Muscle layer of colon (tissue), 2 donors: ENCODE data around the gene CLEC11A.
"Not testable (repeated sequence)": the region's sequence is repeated elsewhere in the genome, so short reads cannot be mapped to it uniquely, and the experiment has no call there.

Source experiments
- H3K27ac ChIP-seq: one replicate; pipeline ENCODE4 v1.7.0; 2013; ENCODE audit warnings: low read depth, mild to moderate bottlenecking, low read length, moderate library complexity
- H3K27me3 ChIP-seq, 2 donors: one replicate each; pipeline ENCODE4 v1.7.0; 2013; ENCODE audit warnings: low read length in 2 of 2, mild to moderate bottlenecking in 2 of 2; ENCODE audit not compliant: insufficient read depth in 2 of 2, control insufficient read depth in 1 of 2
- H3K36me3 ChIP-seq: one replicate; pipeline ENCODE4 v1.7.0; 2013; ENCODE audit warnings: mild to moderate bottlenecking, low read length; ENCODE audit not compliant: insufficient read depth
- H3K4me1 ChIP-seq: one replicate; pipeline ENCODE4 v1.7.0; 2013; ENCODE audit warnings: mild to moderate bottlenecking, low read length; ENCODE audit not compliant: insufficient read depth
- H3K4me3 ChIP-seq, 2 donors: one replicate each; pipeline ENCODE4 v1.7.0; 2013; ENCODE audit warnings: low read length in 2 of 2, low read depth in 1 of 2, mild to moderate bottlenecking in 1 of 2, moderate library complexity in 1 of 2
- H3K9ac ChIP-seq: one replicate; pipeline ENCODE4 v1.7.0; 2013; ENCODE audit warnings: low read length
- H3K9me3 ChIP-seq: one replicate; pipeline ENCODE4 v1.7.0; 2013; ENCODE audit warnings: mild to moderate bottlenecking, low read length
- donor health status: abdominal sarcoma.
- donor health status: Adenocarcinoma of cecum.

The CLEC11A gene

DNA sequence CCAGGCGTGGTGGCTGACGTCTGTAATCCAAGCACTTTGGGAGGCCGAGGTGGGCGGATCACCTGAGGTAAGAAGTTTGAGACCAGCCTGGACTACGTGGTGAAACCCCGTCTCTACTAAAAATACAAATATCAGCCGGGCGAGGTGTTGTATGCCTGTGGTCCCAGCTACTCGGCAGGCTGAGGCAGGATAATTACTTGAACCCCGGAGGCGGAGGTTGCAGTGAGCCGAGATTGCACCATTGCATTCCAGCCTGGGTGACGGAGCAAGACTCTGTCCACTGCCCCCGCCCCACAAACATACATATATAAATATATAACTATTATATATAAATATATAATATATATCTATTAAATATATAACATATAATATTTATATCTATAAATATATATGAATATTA, 24.0 kb downstream of the CLEC11A start:
- H3K27me3 ChIP-seq, H3K27ac ChIP-seq, H3K36me3 ChIP-seq, H3K9me3 ChIP-seq, H3K4me1 ChIP-seq, H3K9ac ChIP-seq, H3K4me3 ChIP-seq: not testable (repeated sequence)

DNA sequence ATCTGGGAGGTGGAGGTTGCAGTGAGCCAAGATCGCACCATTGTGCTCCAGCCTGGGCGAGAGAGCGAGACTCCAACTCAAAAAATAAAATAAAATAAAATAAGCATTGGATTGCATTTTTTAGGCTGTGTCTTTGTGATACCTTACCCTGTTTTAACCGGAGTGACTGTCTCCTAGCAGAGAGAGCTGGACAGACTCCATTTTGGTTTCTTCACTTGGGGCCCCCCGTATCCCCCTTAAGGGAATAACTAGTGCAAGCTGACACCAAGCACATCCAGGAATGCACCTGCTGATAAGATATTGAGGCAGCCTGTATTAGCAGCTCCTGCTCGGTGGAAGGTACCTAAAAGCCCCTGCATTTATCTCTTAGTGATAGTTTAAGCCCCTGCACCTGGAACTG, 26.3 kb downstream of the CLEC11A start:
- Histone ChIP-seq H3K9me3 (no peaks in the 10 kb centered on the region), H3K36me3 (no peaks in the 10 kb centered on the region), H3K9ac (no peak overlapping the region), H3K4me1 (no peaks in the 10 kb centered on the region), H3K4me3 (no peak overlapping the region), H3K27ac (no peak overlapping the region), H3K27me3 (no peaks in the 10 kb centered on the region)

DNA sequence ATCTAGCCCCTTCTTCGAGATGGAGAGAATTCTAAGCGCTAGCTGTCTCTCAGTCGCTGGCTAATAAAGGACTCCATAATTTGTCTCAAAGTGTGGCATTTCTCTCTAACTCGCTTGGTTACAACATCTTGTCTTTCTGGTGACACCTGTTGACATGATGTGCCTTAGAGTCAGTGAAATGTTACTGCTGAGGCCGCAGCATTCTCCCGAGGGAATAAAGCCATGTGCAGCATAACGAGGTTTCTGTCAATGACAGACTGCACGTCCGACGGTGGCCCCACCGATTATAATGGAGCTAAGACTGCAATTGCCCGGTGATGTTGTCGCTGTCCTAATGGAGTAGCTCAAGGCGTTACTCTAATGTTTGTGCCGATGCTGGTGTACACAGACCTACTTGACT, 26.8 kb downstream of the CLEC11A start:
- Histone ChIP-seq H3K27me3 (no peaks in the 10 kb centered on the region), H3K36me3 (no peaks in the 10 kb centered on the region), H3K9ac (no peak overlapping the region), H3K4me3 (no peak overlapping the region), H3K9me3 (no peaks in the 10 kb centered on the region), H3K4me1 (no peaks in the 10 kb centered on the region), H3K27ac (no peak overlapping the region)

DNA sequence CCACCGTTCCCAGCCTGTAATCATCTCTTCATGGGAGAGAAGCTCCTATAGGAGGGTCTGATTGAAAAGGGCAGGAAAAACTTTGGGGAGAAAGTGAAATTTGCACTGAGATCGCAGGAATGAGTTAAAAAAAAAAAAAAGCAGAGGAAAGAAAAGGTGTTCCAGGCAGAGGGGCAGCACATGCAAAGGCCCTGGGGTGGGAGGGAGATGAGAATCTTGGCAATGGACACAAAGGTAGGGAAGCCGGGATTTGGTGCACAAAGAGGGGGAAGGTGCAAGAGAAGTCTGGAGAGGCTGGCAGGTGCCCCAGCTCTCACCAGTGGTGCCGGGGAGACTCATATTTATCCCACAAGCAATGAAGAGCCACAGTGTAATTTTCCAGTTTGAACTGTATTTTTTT, 30.7 kb downstream of the CLEC11A start:
- Histone ChIP-seq H3K27ac (no peak overlapping the region), H3K27me3 (no peaks in the 10 kb centered on the region), H3K9ac (no peak overlapping the region), H3K9me3 (no peaks in the 10 kb centered on the region), H3K4me1 (no peaks in the 10 kb centered on the region), H3K36me3 (no peaks in the 10 kb centered on the region), H3K4me3 (no peak overlapping the region)

DNA sequence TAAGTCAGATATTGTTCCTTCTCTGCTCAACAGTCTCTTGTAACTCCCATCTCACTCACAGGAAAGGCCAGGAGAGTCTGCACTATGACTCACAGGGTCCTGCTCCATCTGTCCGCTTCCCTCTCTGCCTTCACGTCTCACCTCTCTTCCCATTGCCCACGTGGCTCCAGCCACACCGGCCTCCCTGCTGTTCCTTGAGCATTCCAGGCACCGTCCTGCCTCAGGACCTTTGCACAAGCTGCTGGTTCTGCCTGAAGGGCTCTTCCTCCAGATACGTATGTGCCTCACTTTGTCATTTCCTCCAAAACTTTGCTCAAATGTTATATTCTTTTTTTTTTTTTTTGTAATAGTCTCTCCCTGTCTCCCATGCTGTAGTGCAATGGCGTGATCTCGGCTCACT, 33.1 kb downstream of the CLEC11A start:
- H3K9me3 ChIP-seq, H3K27ac ChIP-seq, H3K4me1 ChIP-seq, H3K36me3 ChIP-seq, H3K4me3 ChIP-seq, H3K9ac ChIP-seq, H3K27me3 ChIP-seq: not testable (repeated sequence)

DNA sequence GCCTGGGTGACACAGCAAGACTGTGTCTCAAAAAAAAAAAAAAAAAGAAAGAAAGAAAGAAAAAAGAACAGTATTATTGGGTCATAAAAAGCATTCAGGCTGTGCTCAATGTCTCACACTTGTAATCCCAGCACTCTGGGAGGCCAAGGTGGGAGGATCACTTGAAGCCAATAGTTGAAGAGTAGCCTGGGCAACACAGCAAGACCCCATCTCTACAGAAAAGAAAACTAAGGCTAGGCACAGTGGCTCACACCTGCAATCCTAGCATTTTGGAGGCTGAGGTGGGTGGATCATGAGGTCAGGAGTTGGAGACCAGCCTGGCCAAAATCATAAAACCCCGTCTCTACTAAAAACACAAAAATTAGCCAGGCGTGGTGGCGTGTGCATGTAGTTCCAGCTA, 34.5 kb downstream of the CLEC11A start:
- not testable (repeated sequence) for H3K36me3 ChIP-seq, H3K27me3 ChIP-seq, H3K9ac ChIP-seq, H3K27ac ChIP-seq, H3K4me3 ChIP-seq, H3K4me1 ChIP-seq, H3K9me3 ChIP-seq

DNA sequence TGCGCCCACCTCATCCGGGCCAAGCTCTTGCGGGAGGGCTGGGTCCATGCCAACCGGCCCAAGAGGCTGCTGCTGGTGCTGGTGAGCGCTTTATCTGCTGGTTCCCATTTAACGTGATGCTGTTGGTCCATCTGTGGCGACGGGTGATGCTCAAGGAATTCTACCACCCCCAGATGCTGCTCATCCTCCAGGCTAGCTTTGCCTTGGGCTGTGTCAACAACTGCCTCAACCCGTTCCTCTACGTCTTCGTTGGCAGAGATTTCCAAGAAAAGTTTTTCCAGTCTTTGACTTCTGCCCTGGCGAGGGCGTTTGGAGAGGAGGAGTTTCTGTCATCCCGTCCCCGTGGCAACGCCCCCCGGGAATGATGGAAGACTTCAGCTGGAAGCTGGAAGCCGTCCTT, 35.9 kb downstream of the CLEC11A start:
- not testable (repeated sequence) for H3K9me3 ChIP-seq, H3K27ac ChIP-seq, H3K36me3 ChIP-seq, H3K4me3 ChIP-seq, H3K27me3 ChIP-seq, H3K4me1 ChIP-seq, H3K9ac ChIP-seq

DNA sequence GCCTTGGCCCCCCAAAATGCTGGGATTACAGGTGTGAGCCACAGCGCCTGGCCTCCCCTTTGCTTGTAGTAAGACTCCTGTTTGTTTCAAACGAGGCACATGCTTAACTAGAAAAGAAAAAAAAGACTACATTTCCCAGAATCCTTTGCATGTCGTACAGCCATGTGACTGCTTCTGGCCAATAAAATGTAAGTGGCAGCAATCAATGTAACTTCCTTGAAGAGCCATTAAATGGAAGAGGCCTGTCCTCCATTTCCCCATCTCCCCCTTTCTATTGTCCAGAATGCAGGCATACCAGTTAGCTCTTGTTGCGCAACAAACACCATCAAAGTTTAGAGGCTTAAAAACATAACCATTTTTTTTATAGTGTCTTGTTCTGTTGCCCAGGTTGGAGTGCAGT, 36.7 kb downstream of the CLEC11A start:
- Histone ChIP-seq H3K9ac (no peak overlapping the region), H3K4me3 (no peak overlapping the region), H3K36me3 (no peaks in the 10 kb centered on the region), H3K27ac (no peak overlapping the region), H3K27me3 (no peaks in the 10 kb centered on the region), H3K4me1 (no peaks in the 10 kb centered on the region), H3K9me3 (no peaks in the 10 kb centered on the region)

DNA sequence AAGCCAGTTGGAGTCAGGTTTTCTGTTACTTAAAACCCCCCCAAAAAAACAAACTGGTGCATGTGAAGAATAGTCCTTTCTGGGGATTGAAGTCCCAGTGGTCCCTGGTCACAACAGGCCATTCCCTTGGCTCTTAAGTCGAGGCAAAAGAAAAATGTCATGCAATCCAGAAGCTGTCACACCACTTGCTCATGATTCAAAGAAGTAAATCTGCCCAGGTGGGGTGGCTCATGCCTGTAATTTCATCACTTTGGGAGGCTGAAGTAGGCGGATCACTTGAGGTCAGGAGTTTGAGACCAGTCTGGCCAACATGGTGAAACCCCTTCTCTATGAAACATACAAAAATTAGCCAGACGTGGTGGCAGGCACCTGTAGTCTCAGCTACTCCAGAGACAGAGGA, 38.3 kb downstream of the CLEC11A start:
- H3K4me3 ChIP-seq, H3K9ac ChIP-seq, H3K36me3 ChIP-seq, H3K27me3 ChIP-seq, H3K4me1 ChIP-seq, H3K27ac ChIP-seq, H3K9me3 ChIP-seq: not testable (repeated sequence)

DNA sequence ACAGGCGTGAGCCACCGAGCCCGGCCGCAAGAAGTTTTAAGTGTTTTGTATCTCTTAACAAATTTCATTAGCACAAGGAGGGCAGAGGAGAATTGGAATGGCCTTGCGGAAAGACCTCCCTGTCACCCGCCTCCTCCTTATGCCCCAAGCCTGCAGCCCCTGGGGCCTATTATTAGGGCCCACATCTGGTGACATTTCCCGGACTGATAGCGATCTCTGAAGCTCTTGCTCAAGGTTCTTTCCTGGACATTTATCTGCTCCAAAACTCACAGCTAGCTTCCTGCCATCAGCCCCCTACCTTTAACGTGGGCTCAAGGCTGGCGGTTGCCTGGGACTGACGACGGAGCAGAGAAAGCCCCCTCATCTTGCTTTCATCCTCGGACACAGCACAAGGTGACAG, 40.4 kb downstream of the CLEC11A start:
- not testable (repeated sequence) for H3K27ac ChIP-seq, H3K27me3 ChIP-seq, H3K36me3 ChIP-seq, H3K4me1 ChIP-seq, H3K9ac ChIP-seq, H3K9me3 ChIP-seq, H3K4me3 ChIP-seq

DNA sequence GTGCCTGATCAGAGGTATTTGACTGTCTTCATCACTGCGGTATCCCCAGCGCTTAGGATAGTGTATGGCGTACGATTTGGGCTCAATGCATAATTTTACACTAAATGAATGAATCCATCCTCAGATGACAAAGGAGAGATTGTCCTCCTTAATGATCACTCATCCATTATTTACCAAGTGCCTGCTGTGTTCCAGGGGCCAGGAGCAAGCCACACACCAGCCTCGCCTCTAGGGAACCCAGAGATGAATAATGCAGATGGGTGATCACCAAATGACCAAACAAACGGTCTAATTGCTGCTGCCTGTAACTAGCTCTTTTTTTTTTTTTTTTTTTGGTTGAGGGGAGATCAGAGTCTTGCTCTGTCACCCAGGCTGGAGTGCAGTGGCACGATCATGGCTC, 41.2 kb downstream of the CLEC11A start:
- Histone ChIP-seq H3K27ac (no peak overlapping the region), H3K4me3 (no peak overlapping the region), H3K4me1 (no peaks in the 10 kb centered on the region), H3K27me3 (no peaks in the 10 kb centered on the region), H3K9ac (no peak overlapping the region), H3K36me3 (no peaks in the 10 kb centered on the region), H3K9me3 (no peaks in the 10 kb centered on the region)

DNA sequence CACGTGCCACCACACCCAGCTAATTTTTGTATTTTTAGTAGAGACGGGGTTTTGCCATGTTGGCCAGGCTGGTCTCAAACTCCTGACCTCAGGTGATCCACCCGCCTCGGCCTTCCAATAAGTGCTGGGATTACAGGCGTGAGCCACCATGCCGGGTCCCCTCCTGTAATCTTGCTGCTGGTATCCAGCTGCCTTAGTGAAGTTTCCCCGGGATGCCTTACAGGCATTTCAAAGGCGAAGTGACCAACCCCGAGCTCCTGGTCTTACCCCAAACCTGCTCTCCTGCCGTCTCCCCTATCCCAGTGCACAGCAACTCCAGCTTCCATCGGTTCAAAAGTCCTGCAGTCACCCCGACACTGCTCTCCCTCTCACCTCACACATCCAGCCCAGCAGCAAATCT, 43.6 kb downstream of the CLEC11A start:
- H3K4me1 ChIP-seq, H3K27ac ChIP-seq, H3K9ac ChIP-seq, H3K4me3 ChIP-seq, H3K36me3 ChIP-seq, H3K9me3 ChIP-seq, H3K27me3 ChIP-seq: not testable (repeated sequence)

DNA sequence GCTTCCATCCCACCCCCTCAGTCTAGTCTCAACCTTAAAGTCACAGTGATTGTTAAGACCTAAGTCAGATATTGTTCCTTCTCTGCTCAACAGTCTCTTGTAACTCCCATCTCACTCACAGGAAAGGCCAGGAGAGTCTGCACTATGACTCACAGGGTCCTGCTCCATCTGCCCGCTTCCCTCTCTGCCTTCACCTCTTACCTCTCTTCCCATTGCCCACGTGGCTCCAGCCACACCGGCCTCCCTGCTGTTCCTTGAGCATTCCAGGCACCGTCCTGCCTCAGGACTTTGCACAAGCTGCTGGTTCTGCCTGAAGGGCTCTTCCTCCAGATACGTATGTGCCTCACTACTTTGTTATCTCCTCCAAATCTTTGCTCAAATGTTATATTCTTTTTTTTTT, 44.1 kb downstream of the CLEC11A start:
- H3K27ac ChIP-seq, H3K4me1 ChIP-seq, H3K27me3 ChIP-seq, H3K9ac ChIP-seq, H3K4me3 ChIP-seq, H3K9me3 ChIP-seq, H3K36me3 ChIP-seq: not testable (repeated sequence)
